SJCRH30 (cell line): ENCODE data around the gene EHF. TPM values are rescaled to one million over a fixed set of nuclear protein-coding genes. Genes with fewer than 3 reads are reported as not detected.

Experiments
- DNase-seq, 2 experiments: peaks; one replicate each; pipeline ENCODE4 v3.0.0-alpha.2; 2015 to 2020
- H3K27ac ChIP-seq: fragments of 250-450 bp; sonication (Bioruptor Pico); 2 replicates; pipeline ENCODE4 v1.5.1; 2020; ENCODE audit warnings: mild to moderate bottlenecking, moderate library complexity
- H3K27me3 ChIP-seq: fragments of 250-450 bp; sonication (Bioruptor Pico); 2 replicates; pipeline ENCODE4 v1.5.1; 2020; ENCODE audit warnings: mild to moderate bottlenecking, moderate library complexity
- H3K36me3 ChIP-seq: fragments of 250-450 bp; sonication (Bioruptor Pico); 2 replicates; pipeline ENCODE4 v1.5.1; 2020; ENCODE audit warnings: mild to moderate bottlenecking, moderate library complexity
- H3K4me1 ChIP-seq: fragments of 250-450 bp; sonication (Bioruptor Pico); 2 replicates; pipeline ENCODE4 v1.5.1; 2020; ENCODE audit warnings: mild to moderate bottlenecking, moderate library complexity
- H3K4me3 ChIP-seq: fragments of 250-450 bp; sonication (Bioruptor Pico); 2 replicates; pipeline ENCODE4 v1.5.1; 2020; ENCODE audit warnings: mild to moderate bottlenecking, moderate library complexity
- H3K9me3 ChIP-seq: fragments of 250-450 bp; sonication (Bioruptor Pico); replicated peaks from 2 replicates; pipeline ENCODE4 v1.5.1; 2020; ENCODE audit warnings: mild to moderate bottlenecking, moderate library complexity
- total RNA-seq: library from RNA; depleted of rRNA; stranded (reverse); fragments of >200 nt; shearing (Covaris generic); gene quantifications from 2 replicates; pipeline ENCODE4 v1.2.3, GENCODE V29; 2014

Gene EHF
- total RNA-seq, 1 experiment from 2014 or later, result not detected

DNA sequence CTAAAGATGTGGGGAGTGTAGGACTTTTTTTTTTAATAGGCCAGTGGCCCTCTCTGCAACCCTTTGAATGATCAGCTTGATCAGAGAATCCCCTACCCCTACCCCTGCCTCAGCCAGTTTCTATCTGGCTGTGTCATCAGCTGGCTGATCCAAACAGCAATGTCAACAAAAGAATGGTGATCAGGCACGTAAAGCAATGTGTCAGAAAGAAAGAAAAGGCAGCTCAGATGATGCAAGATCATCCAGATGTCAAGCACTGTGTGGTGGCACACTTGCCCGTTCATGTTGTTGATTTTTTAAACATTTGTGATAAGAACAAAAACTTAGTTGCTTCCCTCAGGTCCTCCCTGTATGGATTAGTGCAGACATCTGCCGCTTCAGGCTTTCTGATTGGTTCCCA lies 26.3 kb upstream of the EHF start:
- Histone ChIP-seq H3K36me3 (no peaks in the 10 kb centered on the region), H3K4me1 (peaks cover 5% of the 10 kb centered on the region), H3K27me3 (no peaks in the 10 kb centered on the region), H3K9me3 (no peaks in the 10 kb centered on the region), H3K4me3 (no peak overlapping the region), H3K27ac (no peak overlapping the region)
- no peak for DNase-seq

DNA sequence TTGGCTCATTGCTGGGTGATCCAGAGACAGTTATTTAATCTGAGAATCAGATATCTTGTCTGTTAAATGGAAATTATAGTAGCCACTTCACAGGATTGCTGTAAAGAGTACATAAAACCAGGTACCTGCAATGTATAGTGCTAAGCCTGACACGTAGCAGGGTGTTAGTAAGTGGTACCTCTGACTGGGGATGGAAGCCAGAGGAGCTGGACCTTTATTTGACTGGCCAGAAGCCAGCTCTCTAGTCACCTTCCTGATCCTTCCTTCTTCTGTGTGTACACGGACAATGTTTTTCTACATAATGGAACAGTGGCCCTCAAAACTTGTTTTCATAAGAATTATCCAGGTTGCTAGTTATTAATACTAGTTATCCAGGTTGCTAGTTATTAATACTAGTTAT lies 25.5 kb upstream of the EHF start:
- Histone ChIP-seq H3K4me3 (no peak overlapping the region), H3K27me3 (no peaks in the 10 kb centered on the region), H3K27ac (no peak overlapping the region), H3K36me3 (no peaks in the 10 kb centered on the region), H3K9me3 (no peaks in the 10 kb centered on the region), H3K4me1 (peaks cover 13% of the 10 kb centered on the region)
- DNase-seq, result no peak

DNA sequence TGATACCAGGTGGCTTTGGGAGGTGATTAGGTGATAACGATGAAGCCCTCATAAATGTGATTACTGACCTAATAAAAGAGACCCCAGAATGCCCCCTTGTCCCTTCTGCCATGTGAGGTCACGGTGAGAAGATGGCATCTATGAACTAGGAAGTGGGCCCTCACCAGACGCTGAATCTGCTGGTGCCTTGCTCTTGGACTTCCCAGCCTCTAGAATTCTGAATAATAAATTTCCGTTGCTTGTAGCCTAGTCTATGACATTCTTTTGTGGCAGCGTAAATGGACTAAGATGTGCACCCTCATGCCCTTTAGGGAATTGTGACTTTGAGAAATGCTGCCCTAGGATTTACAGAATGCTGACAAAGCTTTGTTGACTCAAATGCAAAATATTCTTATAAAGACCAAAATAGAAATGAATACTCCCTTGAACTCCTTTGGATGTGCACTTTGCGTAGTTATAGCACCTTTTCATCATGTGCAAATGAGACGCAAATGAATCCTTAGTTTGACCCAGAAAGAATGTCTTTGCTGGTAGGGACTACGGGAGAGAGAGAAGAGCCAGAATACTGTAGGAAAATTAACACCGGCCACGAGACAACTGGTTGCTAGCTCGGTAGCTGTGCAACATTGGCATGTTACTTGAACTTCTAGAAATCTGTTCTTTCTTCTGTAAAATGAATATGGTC lies 24.8 kb upstream of the EHF start:
- no peak for DNase-seq
- H3K9me3 ChIP-seq, result no peaks in the 10 kb centered on the region
- H3K4me1 ChIP-seq, result peaks cover 19% of the 10 kb centered on the region
- H3K27me3 ChIP-seq, result no peaks in the 10 kb centered on the region
- H3K36me3 ChIP-seq, result no peaks in the 10 kb centered on the region
- no peak overlapping the region for H3K27ac ChIP-seq
- no peak overlapping the region for H3K4me3 ChIP-seq

DNA sequence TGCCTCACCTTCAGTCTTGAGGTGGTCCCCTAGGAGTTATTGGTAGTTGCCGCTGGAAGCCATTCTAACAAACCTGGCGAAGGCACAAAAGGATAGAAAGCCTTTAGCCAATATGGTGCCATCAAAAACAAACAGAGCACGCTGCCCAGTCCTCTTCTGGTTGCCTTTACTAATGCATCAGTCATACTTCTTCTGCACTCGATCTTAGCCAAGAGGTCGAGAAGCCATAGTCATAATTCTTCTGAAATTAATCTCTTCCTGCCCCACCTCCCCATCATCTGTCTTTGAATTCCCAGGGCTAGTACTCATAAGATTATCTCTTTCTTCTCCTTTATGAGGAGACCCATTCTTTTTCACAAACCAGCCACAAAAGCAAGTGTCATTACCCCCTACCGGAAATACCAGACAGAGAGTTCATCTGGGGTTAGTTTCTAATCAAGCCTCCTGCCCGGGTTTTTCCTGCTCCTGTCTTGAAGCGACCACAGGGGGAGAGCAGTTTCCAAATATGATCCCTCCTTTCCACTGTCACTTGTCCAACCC lies 21.4 kb upstream of the EHF start:
- no peaks in the 10 kb centered on the region for H3K36me3 ChIP-seq
- H3K27me3 ChIP-seq, result no peaks in the 10 kb centered on the region
- peak overlapping the region; percentile 38 for H3K27ac ChIP-seq
- no peak overlapping the region for H3K4me3 ChIP-seq
- no peaks in the 10 kb centered on the region for H3K9me3 ChIP-seq
- H3K4me1 ChIP-seq, result peaks cover 24% of the 10 kb centered on the region
- peak; percentile 28 to 43 for DNase-seq

DNA sequence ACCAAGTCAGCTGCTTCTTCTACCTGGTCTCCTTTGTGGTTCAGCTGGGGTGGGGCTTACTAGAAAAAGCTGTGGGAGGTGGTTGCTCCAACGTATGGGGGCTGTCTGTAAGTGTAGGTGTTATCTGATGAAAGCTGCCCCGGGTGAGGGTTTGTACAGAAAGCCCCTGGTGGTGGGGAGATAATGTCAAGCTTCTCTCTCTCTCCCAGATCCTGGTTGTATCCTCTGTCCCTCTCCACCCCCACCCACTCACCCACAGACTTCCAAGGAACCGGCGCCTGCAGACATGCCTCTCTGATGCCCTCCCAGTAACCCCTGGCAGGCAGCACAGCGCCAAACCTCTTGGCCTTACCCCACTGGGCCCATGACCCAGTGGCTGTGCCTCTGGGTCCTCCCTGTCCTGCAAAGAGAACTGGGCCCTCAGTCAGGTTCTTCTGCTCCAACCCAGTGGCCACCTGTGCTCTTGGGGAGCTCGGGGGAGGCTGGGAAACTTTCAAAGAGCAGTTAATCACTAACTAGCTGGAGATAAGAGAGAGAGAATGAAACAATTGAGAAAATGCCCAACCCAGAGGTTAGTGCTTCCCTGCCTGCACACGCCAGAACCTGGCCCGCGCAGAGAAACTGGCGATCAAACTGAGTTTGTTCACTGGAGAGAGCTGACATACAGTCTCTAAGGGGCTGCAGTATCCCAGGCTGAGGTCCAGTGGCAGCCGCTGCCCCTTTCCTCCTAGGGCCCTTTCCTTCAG lies 20.4 kb upstream of the EHF start:
- no peaks in the 10 kb centered on the region for H3K9me3 ChIP-seq
- H3K27ac ChIP-seq, result peak overlapping the region; percentile 38; the same call in 1 of the 2 replicates
- DNase-seq, result peak in 1 of 2 experiments; percentile 2
- H3K27me3 ChIP-seq, result no peaks in the 10 kb centered on the region
- H3K36me3 ChIP-seq, result no peaks in the 10 kb centered on the region
- H3K4me3 ChIP-seq, result no peak overlapping the region
- peaks cover 24% of the 10 kb centered on the region for H3K4me1 ChIP-seq

DNA sequence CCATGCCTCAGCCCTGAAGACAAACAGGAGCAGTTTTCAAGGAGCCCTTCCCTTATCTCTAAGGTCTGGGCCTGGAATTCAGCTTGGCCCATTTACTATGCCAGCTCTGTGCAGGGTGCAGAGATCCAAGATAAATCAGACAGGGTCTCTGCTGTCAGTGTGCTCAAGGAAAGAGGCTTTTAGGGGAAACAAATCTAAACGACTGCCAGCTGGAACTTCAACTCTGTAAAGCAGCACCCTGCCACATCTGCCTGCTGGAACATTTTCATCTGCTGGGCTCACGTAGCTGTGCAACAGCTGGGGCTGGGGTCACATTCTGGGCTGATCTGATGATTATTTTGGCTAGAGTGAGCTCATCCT lies 19.8 kb upstream of the EHF start:
- H3K4me1 ChIP-seq, result peaks cover 24% of the 10 kb centered on the region
- no peaks in the 10 kb centered on the region for H3K9me3 ChIP-seq
- no peaks in the 10 kb centered on the region for H3K27me3 ChIP-seq
- peak; percentile 14 to 41 for DNase-seq
- no peak overlapping the region for H3K27ac ChIP-seq
- H3K4me3 ChIP-seq, result no peak overlapping the region
- no peaks in the 10 kb centered on the region for H3K36me3 ChIP-seq

DNA sequence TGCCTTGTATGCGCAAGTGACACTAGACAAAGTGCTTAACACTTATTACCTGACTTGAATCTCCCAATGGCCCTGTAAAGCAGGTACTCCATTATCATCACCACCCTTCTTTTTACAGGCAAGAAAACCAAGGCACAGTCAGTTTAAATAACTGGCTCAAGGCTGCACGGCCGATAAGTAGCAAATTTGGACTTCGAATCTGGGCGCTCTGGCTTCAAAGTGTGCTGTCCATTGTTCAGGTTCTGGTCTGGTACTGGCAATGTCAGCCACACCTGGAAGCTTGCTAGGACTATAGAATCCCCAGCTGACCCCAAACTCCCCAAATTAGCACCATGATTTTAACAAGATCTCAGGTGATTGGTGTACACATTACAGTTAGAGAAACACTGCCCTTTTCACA lies 19.3 kb upstream of the EHF start:
- Histone ChIP-seq H3K4me1 (peaks cover 24% of the 10 kb centered on the region), H3K27ac (no peak overlapping the region), H3K4me3 (no peak overlapping the region), H3K27me3 (no peaks in the 10 kb centered on the region), H3K36me3 (no peaks in the 10 kb centered on the region), H3K9me3 (no peaks in the 10 kb centered on the region)
- no peak for DNase-seq

DNA sequence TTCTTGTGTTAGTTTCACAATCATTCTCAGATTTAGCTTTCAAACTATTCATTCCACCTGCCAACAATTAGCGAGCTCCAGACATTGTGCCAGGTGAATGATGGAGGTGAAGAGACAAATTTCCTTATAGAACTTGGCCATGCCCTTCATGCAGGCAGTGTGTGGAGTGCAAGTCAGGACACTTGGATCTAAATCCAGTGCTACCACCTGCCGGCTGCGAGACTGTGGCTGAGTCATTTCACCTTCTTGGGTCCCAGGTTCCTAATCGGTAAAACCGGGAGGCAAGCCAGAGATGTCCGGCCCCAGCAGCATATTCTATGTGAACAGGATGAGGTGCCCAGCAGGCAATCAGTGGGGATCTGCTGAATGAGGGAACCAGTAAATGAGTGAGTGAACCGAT lies 18.6 kb upstream of the EHF start:
- H3K4me3 ChIP-seq, result no peak overlapping the region
- DNase-seq, result no peak
- H3K9me3 ChIP-seq, result no peaks in the 10 kb centered on the region
- no peaks in the 10 kb centered on the region for H3K36me3 ChIP-seq
- H3K4me1 ChIP-seq, result peaks cover 24% of the 10 kb centered on the region
- H3K27ac ChIP-seq, result no peak overlapping the region
- no peaks in the 10 kb centered on the region for H3K27me3 ChIP-seq

DNA sequence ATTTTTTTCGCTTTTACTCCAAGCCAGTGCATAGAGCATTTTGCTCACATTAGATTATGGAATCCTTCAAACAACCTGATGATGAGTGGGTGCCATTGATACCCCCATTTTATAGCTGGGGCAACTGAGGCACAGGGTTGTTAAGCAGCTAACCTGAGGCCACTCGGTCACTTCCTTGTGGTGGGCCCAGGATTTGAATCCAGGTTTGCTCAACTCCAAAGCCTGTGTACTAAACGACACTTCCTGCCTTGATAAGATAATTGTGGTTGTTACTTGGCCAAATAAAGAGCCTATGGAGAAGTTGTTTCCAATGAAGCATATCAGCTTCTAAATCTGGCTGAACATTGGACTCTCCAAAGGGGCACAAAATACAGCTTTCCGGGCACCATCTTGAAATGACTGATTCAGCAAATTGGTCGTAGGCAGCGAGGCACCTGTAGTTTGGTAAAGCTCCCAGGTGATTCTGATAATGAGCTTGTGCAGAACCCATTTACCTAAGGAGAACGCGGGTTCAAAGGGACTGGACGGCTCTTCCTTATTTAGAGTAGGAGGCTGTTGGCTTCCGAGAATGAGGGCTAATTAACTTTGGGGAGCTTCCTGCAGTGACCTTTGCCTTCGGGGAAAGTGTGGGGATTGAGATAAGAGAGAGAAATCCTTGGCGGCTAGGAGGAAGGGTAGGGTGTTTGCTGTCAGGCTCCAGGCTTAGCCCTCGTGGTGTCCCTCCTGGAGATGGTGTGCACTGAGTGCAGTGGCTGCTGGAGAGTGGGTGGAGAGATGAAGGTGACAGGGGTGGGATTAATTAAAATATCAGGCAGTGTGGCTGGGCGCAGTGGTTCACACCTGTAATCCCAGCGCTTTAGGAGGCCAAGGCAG lies 17.5 kb upstream of the EHF start:
- Histone ChIP-seq H3K27me3 (no peaks in the 10 kb centered on the region), H3K27ac (no peak overlapping the region), H3K4me3 (no peak overlapping the region), H3K9me3 (no peaks in the 10 kb centered on the region), H3K36me3 (no peaks in the 10 kb centered on the region), H3K4me1 (peaks cover 24% of the 10 kb centered on the region)
- DNase-seq, result no peak

DNA sequence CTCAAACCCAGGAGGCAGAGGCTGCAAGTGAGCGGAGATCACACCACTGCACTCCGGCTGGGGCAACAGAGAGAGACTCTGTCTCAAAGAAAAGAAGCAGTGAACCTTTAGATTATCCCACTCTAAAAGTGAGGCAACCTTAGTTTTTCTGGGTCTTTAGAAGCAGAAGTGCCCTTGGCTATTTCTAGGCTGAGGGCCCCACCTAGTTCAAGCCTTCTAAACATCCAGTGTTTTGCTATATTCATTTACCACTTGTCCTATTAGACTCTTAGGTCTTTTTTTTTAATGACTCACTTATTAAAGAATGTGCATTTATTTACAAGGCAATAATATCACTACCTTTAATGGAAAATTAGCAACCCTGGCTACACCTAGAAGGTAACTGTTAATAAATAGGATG lies 16.7 kb upstream of the EHF start:
- H3K27me3 ChIP-seq, result no peaks in the 10 kb centered on the region
- H3K4me1 ChIP-seq, result peaks cover 24% of the 10 kb centered on the region
- H3K4me3 ChIP-seq, result no peak overlapping the region
- no peaks in the 10 kb centered on the region for H3K9me3 ChIP-seq
- no peak for DNase-seq
- no peak overlapping the region for H3K27ac ChIP-seq
- H3K36me3 ChIP-seq, result no peaks in the 10 kb centered on the region

DNA sequence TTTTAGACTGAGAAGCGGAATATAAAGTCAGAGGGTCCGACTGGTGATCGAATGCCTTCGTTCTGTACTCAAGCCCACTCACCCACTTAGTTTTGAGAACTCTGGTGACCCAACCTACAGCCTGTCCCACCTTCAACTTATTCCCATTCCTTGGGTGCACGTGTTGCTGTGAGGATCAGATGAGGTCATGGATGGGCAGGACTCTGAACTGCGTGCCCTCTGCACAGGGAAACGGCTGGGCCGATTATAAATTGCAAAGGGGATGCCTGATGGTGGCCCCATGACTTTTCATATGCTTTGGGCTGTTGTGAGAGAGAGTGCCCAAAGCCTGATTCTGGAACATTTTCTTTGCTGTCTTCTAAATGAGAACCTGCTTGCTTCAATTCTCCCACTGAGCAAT lies 16.0 kb upstream of the EHF start:
- Histone ChIP-seq H3K27me3 (no peaks in the 10 kb centered on the region), H3K4me1 (peaks cover 16% of the 10 kb centered on the region), H3K9me3 (no peaks in the 10 kb centered on the region), H3K27ac (no peak overlapping the region), H3K4me3 (no peak overlapping the region), H3K36me3 (no peaks in the 10 kb centered on the region)
- no peak for DNase-seq

DNA sequence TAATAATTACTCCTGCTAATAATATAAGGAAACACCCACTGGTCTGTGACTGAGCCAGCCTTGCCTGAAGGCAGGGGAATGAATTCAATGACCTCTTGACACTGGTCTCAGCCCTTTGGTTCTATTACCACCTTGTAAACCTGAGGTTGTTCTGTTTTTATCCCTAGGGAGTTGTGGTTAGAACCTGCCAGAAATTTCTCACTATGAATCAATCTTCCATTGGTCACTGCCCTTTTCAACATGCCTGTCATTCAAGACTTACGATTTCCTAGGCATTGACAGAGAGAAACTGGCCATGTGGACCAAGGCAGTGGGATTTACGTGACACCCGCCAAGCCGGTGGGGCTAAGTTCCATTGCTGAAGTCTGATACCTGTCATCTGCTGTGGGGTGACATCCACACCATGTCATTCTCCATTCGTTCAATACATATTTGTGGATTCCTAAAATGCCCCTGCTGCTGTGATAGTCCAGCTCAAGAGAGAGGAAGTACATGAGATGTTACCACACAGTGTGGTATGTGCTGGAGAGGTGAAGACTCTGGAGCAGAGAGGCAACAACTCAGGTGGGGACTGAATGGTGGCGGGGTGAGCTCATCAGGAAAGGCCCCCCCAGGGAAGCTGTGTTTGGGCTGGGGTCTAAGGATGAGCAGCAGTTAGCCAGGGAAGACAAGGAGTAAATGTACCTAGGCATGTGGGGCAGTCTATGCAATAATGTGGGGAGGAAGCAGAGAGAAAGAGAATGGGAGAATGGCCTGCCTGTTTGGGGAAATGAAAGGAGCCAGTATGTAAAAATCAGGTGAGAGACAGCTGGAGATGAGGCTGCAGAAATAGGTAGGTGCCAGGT lies 15.2 kb upstream of the EHF start:
- Histone ChIP-seq H3K4me1 (peaks cover 8% of the 10 kb centered on the region), H3K36me3 (no peaks in the 10 kb centered on the region), H3K27ac (no peak overlapping the region), H3K4me3 (no peak overlapping the region), H3K9me3 (no peaks in the 10 kb centered on the region), H3K27me3 (no peaks in the 10 kb centered on the region)
- DNase-seq, result no peak

DNA sequence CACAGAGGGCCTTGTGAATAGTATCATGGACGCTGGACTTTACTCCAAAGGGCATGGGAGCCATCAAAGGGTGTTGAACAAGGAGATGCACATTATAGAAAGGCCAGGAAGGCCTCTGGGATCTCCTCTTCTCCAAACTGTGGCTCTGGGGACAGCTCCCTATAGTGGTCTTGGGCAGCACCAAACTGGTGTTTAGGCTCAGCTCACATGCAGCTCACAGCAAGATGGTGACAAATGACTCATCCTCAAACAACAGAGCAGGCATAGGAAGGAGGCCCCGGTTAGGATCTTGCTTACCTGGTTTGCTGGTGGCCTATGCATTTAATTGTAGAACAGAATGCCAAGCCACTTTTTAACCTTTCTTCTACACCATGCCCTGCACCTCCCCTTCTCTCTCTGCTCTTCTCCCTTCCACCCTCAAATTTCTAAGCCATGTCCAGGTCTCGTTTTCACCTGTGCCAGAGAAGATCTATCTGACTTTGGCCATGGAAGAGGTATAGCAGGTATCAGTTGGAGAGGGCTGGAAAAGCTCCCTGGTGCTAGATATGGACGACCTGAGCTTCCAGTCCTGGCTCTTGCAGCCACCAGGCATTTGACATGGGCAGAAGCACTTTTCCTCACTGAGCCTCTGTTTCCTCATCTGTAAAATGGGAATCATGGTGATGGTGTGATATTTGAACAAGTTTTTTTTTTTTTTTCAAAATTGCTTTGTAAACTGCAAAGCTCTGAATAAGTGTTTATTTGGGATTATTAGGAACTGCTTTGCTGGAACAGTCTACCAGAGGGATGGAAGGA lies 14.4 kb upstream of the EHF start:
- no peak overlapping the region for H3K4me3 ChIP-seq
- H3K9me3 ChIP-seq, result no peaks in the 10 kb centered on the region
- H3K27ac ChIP-seq, result no peak overlapping the region
- no peaks in the 10 kb centered on the region for H3K36me3 ChIP-seq
- H3K4me1 ChIP-seq, result 0 out of 2 replicates have a peak, but pooled peaks cover 1% of the 10 kb centered on the region
- H3K27me3 ChIP-seq, result no peaks in the 10 kb centered on the region
- DNase-seq, result no peak
